GM12865 (cell line): ENCODE results near the gene ATP2B3.

Experiments used
- DNase-seq: peaks from one replicate; pipeline ENCODE4 v3.0.0; 2010; ENCODE audit warnings: low read depth
- H3K4me3 ChIP-seq: 2 replicates; pipeline ENCODE4 v1.5.1; 2011; ENCODE audit warnings: mild to moderate bottlenecking, low read depth, low read length, control low read depth
- CTCF ChIP-seq: IDR thresholded peaks from 2 replicates; pipeline ENCODE4 v1.5.1; 2011; ENCODE audit warnings: low read length, control low read depth, low read depth, inconsistent platforms; ENCODE audit not compliant: insufficient read depth; ENCODE audit errors: missing control alignments

ATP2B3 gene

GRCh38 chrX:153549807-153550206, 32.4 kb downstream of the ATP2B3 start:
- no peak overlapping the region for H3K4me3 ChIP-seq
- TF ChIP-seq CTCF, result no peak
- DNase-seq, result no peak

GRCh38 chrX:153551135-153551534, 33.7 kb downstream of the ATP2B3 start:
- H3K4me3 ChIP-seq, result no peak overlapping the region
- no peak for TF ChIP-seq CTCF
- no peak for DNase-seq

GRCh38 chrX:153554519-153555167, 37.2 kb downstream of the ATP2B3 start:
- no peak overlapping the region for H3K4me3 ChIP-seq
- peak; percentile 48 for DNase-seq
- TF ChIP-seq CTCF, result peak; percentile 68

- TF ChIP-seq CTCF, result no peak
- DNase-seq, result no peak
- no peak overlapping the region for H3K4me3 ChIP-seq
These were observed 39.3 kb downstream of the ATP2B3 start for GRCh38 chrX:153556767-153557166.

GRCh38 chrX:153557618-153558355, 40.3 kb downstream of the ATP2B3 start:
- no peak for DNase-seq
- TF ChIP-seq CTCF, result no peak
- H3K4me3 ChIP-seq, result no peak overlapping the region

- H3K4me3 ChIP-seq, result no peak overlapping the region
- DNase-seq, result no peak
- TF ChIP-seq CTCF, result no peak
These were observed 42.6 kb downstream of the ATP2B3 start for GRCh38 chrX:153560000-153560399.
